ENCODE data around the gene AIG1.

The AIG1 gene

DNA sequence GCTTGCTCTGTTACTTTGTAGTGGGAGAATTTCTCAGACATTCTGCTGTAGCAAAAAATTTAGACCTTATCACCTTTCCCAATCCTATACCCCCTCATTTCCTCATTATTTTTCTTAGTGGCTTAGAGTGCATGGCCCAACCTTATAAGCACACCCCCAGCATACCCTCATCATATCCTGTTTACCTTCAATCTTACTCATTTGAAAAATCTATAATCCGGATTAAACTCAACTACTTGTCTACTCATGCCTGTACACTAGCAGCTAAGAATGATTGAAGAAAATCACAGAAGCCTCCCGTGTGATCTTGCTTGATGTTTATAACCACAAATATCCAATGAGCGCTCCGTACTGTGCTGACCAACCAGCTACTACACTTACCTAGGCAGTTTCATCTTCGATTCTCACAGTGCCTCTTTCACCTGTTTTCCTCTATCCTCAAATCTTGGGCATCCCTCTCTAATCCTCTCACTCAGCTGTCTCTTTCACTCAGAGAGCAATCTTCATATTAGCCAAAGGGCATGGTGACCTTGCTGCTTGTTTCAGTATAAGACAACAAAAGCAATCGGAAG is 36.6 kb downstream of the AIG1 start:
- peak; percentile 19 for DNase-seq (ENCODE audit: low spot score)

DNA sequence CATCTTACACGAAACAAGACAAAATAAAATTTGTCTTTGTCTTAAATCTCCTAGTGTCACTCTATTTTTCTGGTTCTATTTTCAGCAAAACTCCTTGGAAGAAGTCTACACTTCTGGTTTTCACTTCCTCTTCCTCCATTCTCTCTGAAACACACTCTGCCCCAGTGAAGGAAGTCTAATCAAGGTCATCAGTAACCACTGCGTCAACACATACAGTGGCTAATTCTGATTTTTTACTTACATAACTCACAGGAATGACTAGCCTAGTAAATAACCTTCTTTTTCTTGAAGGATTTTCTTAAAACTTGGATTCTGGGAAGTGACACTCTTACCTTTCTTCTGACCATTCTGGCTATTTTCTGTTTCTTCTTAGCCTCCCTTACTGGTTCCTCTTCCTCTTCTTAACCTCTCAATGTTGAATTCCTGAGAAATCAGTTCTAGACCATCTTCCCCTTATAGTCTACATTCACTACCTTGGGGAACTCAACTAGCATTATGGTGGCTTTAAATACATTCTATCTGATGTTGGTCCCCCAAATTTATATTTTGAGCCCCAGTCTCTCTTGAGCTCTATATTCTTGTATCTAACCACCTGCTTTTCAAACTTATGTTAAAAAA is 37.5 kb downstream of the AIG1 start:
- DNase-seq (ENCODE audit: low spot score) = peak; percentile 4

DNA sequence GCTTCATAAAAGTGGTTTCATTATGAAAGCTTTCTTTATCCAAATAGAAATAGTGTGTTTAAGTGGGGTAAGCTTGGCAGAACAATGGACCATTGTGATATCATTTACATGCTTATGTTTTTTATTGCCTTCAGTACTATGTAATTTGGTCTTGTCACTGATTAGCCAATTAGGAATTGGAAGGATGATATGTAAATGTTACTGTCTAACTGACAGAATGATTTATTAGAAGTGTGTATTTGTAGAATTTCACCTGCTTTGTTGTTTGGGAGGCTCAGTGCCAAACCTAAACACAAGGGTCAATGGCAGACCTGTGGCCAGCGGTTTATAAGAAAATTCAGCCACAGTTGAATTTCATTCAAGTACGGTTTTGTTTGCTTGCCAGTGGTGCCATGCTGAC is 39.0 kb downstream of the AIG1 start:
- no peak for DNase-seq (ENCODE audit: low spot score)

DNA sequence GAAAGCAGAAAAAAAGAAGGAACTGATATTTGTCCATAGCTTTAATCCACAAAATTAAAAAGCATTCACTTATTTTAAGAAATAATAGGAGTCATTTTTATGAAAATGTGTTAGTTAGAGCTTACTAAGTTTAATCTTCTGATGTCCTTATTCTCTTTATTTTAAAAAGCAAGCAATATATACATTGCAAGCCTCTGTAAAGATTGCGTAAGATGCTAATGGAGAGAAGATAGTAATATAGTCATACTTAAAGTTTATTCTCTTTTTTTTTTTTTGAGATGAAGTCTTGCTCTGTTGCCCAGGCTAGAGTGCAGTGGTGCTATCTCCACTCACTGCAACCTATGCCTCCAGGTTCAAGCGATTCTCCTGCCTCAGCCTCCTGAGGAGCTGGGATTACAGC is 39.7 kb downstream of the AIG1 start:
- DNase-seq (ENCODE audit: low spot score) = no peak

DNA sequence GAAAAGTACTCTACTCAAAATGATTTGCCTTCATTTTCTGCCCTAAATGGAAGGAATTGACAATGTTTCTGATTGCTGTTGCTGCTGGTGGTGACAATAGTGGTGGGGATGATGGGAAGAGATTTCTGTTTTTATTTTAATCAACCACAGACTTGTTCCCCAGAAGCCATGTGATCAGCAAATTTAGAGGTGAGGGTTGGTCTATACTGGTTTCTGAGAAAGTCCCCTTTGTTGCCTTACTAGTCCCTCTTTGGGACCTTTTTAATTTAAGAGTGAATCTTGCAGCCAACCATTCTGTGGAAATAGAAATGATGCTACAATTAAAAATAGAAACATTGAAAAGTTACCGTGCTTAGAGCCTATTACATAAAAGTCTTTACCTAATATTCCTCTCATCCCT is 43.2 kb downstream of the AIG1 start:
- no peak for DNase-seq (ENCODE audit: low spot score)

DNA sequence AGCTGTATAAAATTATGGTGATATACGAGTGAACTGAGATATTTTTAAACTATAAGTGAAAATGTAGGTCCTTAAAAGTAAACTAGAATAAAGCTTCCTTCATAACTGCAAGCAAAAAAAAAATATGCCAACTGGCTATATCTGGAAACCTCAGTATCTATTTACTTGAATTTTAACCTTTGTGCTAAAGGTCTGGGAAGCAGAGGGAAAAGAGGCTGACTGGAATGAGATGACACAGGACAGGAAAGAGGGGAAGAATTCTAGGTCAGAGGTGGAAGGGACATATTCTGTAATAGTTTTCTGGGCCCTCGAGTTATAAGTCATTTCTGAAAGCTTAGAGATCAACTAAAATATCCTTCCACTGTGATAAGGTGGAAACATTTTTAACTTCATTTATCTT is 46.8 kb downstream of the AIG1 start:
- no peak for DNase-seq (ENCODE audit: low spot score)

DNA sequence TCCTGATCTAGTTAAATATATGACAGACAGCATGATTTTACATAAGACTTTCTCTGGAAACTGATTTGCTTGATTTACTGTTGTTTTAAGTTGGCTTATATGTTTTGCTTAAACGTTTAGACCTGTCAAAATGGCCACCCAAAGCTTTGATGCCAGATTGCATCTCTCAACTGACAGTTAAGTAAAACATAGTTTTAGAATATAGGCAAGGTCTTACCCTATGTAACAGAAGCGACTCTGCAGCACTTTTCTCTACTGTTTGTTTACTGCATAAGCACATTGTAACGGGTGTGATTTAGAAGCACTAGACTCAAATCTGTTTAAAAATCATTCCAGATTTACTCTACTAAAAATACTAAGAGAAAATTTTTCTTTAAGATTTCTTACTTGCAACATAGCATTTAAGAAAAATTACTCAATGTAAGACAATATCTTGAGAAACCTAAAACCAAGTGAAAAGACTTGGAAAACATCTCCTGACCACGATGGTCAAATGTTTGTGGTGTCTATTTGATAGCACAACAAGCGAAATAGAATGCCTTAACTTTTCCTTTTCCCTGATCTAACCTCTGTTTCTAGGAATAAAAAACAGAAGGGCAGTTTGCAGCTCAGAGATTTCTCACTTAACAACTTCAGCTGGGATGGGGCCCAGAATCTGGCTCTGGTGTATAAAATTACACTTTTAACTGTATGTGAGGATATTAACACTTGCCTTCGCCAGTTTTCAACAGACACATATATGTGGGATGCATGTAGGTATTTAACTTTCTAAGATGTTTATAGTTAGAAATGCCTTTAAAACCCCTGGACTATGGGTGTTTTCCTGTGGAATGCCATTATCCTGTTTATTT is 47.4 kb downstream of the AIG1 start:
- DNase-seq (ENCODE audit: low spot score) = no peak

DNA sequence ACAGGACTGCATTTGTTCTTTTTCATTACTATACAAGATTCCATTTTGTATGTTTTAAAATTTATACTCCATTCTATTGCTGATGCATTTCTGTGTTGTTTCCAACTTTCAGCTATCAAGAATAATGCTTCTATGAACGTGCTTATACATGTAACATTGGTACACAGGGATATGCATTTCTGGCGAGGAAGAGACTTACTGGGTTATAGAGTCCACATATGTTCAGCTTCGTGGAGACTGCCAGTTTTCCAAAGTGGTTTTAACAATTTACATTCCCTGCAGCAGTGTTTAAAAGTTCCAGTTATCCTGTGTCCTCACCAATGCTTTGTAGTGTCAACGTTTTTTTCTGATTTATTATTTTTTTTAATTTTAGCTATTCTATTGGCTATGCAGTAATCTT is 48.5 kb downstream of the AIG1 start:
- no peak for DNase-seq (ENCODE audit: low spot score)

DNA sequence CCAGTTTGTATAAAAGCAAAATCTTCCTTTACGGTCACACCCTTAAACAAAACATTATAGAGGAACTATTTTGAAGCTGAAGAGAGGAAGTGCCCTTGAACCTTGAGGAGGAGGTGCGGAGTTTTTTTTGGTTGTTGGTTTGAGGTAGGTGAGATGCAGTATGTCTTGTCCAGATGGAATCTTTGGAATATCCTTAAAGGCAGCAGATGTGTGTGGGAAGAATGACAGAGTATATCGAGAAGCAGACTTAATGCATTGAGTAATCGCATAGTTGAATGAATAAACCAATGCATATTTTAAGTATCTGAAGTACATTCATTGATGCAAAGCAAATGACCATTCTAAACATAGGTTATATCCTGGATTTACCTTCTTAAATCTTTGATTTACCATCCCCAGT is 49.9 kb downstream of the AIG1 start:
- DNase-seq (ENCODE audit: low spot score) = no peak

DNA sequence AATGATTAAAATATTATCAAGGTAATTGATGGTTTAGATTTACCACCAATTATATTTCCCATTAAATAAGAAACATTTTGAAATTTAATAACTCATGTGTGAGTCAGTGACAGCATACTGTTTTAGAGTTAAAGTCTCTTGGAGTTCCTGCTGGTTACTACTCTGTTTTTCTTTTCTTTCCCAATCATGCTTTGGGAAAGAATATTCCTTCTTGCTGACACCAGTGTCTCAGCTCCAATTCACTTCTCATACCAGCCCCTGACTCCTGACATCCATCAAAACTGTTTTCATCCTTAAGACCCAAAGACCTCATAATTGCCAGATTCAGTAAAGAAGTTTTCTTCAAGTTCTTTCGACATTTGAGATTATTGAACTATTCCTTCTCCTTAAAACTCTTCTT is 50.3 kb downstream of the AIG1 start:
- no peak for DNase-seq (ENCODE audit: low spot score)

DNA sequence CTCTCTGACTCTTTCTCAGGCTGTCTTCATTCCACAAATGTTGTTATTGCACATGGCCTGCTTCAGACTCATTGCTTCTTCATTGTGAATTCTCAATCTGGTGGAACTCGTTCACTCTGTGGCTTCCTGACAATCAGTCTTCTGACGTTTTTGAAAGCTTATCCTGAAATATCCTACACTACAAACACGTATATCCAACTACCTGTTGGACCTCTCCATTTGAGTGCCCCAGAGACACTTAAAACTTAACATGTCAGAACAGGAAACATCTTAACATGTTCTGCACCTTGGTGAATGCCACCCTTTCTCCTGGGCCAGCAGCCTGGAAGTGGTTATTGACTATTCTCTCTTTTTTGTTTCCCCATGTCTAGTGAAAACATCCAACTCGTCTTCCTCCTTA is 50.8 kb downstream of the AIG1 start:
- no peak for DNase-seq (ENCODE audit: low spot score)

DNA sequence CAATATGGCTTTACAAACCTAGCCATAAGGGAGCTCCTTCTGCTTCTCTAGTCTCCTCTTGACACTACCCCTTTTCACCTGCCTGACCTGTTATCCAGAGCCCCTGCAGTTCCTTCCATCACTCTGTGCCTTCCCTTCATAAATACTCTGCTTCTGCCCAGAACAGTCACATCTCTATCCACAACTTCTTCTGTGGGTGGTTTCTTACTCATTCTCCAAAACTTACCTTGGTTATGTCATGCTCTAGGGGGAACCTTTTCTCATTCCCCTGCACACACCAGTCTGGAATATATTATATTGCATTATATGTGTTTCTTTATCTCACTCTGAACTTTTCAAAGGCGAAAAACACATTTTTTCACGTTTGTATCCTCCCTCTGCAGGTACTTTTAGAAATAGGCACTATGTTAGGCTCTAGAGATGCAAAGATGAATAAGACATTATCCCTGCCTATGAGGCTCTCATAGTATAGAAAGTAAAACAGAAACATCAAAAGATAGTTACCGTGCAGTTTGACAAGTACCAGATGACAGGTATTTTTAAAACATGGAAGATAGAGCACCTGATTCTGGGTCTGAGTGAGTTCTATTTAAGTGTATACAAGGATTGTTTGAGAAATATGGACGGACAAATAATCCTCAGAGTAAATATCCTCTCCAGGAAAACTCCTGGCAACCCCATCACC is 51.5 kb downstream of the AIG1 start:
- DNase-seq (ENCODE audit: low spot score) = no peak

DNA sequence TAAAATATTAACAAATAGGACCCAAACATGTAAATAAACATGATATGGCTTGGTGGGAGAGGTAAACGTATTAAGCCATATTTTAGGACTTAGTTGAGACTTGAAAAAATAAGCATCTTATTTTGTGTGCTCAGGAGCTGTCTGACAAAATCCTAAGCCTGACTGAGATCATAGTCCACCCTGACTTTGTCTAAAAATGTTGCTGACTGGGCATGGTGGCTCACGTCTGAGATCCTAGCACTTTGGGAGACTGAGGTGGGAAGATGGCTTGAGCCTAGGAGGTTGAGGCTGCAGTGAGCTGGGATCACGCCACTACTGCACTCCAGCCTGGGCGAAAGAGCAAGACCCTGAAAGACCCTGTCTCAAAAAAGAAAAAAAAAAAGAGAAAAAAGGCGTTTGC is 52.1 kb downstream of the AIG1 start:
- DNase-seq (ENCODE audit: low spot score) = no peak

DNA sequence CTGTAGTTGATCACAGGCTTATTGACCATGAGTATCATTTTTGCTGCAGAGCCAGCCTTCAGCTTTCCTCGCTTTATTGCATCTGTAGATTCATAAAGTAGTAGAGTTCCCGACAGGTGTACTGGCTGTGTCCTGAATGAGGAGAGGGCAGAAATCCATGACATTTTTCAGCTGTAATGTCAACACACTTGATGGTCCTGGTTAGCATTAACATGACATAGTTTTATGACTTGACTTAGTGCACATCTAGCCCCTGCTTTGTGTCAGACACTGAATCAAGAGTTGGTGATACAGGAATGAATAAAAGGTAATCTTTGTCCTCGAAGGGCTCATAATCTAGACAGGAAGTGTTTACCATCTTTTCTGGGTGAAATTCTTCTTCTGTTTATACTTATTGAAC is 55.0 kb downstream of the AIG1 start:
- no peak for DNase-seq (ENCODE audit: low spot score)

DNA sequence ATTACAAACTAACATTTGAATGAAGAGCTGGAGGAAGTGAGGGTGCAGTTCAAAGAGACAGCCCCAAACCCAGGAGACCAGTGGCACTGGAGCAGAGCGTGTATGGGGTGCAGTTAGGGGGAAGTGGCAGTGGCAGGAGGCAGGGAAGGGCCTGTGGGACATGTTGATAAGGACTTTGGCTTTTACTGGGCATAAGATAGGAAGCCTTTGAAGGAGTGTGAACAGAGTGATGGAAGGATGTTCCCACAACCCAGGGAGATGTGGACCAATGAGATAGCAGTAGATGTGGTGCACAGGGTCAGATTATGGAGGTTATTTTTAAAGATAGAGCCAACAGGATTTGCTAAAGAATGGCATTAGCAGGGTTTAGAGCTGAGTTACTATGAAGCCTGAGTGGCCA is 56.4 kb downstream of the AIG1 start:
- no peak for DNase-seq (ENCODE audit: low spot score)

DNA sequence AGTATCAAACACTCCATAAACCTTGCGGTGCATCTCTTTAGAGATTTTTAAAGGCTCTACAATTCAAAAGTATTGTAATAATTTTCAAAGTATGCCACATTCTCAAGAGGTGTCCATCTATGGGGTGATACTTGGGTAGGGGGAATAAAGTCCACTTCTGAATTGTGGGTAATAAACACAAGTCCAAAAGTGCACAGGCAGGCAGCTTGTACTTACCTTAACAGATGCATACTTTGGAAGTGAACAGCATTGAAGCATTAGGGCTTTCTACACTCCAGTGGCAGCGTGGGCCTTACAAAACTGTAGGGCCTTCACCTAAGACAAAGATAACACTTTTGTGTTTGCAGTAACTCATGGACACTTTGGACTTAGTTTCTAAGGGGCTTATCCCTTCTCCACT is 58.6 kb downstream of the AIG1 start:
- DNase-seq (ENCODE audit: low spot score) = no peak

DNA sequence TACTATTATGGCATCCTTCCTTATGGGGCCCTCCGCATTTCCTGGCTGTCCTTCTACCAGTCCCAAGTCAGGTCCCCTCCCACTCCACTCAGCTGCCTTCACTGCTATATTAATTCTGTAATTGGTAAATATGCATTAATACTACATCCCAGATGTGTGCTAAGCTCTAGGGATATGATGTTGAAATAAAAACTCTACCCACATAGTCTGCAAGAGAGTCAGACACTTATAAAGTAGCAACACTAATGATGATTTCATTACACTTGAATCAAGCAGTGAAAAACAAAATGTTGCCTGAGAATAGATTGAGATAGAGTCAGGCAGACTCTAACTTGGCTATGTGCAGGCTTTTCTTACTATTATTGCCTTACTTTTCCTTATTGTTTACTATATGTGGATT is 62.4 kb downstream of the AIG1 start:
- DNase-seq (ENCODE audit: low spot score) = no peak

DNA sequence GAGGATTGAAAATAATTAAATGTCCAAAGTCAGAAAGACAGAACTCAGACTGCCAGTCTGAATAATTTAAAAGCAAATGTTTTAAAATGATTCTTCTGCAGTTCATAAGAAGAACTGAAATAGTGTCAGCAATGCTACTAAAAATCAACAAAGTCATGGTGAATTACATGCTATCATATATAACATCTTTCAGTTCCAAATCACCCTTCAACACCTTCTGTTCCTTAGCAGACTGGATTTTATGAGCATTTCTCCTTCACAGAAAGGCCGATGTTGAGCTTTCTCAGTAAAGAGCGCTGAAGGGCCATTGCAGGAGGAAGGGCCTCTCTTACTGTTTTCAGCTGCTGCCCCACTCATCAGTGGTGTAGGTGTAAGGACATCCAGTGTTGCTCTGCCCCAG is 63.3 kb downstream of the AIG1 start:
- DNase-seq (ENCODE audit: low spot score) = no peak

DNA sequence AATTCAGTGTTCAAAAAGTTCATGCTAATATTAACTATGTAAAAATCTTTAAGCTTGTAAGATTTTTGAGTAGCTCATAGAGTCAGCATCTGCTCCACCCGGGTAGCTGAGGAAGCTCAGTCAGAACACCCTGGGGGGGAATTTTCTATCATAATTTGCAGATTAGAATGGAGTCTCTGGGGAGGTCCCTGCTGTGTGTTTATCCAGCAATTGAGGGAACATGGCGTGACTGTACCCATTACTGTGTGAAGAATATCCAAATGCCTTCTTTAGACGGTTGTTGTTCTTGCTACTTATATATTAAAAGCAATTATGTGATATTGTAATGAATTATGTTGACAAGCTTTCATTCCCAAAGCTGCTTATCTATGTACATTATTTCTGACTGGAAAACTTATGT is 64.8 kb downstream of the AIG1 start:
- no peak for DNase-seq (ENCODE audit: low spot score)

DNA sequence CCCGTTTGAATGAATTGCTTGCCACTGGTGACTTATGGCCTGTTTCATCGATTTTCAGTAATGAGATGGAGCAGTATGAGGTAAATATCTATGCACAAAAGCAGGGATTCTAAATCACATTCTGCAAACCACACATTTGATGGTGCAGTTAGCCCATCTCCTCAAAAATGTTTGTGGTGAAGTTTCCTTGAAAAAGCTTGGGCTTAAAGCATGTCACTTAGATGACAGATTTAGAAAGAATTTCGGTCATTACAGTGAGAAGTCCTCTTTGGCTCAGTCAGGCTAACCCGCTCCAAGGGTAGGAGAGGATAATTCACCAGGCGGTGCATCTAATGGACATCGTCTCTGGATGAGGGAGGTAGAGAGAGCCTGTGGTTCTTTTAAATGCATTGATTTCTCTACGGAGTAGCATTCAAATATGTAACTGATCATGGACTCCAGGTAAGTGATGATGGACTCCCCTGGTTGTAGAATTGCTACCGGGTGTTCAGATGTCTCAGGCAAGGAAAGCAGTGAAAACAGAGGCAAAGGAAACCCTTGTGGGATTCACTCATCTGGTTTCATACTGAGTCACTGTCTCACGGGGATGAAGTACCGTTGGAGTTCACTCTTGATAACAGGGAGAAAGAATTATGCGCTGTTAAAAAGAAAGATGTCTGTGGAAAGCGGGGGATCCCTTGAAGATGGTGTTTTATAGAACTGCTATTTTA is 65.3 kb downstream of the AIG1 start:
- DNase-seq (ENCODE audit: low spot score) = no peak

DNA sequence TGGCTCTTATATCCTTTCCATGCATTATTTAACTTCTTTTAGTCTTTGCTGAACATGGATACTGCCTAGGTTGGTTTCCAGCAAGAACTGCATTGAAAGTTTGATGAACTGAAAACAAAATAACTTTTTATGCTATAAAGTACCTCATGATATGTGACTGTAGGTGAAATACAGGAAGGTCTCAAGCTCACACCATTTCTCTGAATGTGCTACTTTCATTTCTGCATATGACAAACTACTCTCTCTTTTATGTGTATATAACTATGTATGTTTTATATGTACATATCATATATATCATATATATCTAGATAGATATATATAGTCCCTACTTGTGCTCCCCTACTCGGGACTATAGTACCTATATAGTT is 65.9 kb downstream of the AIG1 start:
- no peak for DNase-seq (ENCODE audit: low spot score)

DNA sequence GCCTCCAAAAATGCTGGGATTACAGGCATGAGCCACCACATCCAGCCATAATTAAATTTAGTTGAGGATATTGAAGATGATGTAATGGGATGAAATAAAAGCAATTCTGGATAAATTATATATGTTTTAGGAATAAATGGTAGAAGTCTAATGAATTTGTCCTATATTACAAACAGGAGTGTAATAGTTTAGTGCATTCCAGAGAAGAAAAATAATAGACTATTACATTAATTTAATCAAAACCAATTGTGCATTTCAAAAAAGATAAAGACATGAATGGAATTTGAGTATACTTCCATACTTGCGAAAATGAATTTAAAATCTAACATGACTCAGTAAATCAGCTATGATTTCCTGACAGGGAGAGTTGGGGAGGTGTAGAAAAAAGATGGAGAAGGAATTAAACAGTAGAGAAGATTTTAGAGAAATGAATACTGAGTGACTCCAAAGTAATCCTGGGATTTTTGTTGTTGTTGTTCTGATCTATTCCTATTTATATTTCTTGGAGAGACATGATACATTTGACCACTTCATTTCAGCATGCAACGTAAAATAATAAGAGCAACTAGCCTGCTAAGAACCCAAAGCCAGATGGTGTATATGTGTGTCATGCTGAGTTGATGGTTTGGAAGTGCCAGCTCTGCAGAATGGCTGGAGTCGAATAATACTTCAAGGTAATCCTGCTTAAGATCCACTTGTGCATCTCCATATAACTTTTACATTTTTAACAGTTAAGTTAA is 67.4 kb downstream of the AIG1 start:
- no peak for DNase-seq (ENCODE audit: low spot score)
